Stomach (tissue), 4 donors: Measurements from ENCODE around the gene SCGB1C2.

Source experiments
- EP300 ChIP-seq: sonication (generic); formaldehyde crosslinking; IDR thresholded peaks from one replicate; pipeline ENCODE4 v1.6.1; 2017; ENCODE audit warnings: antibody characterized with exemption
- POLR2A ChIP-seq, 4 donors: fragments of 450-650 bp; IDR thresholded peaks; one replicate each; pipeline ENCODE4 v1.6.1; 2016; ENCODE audit warnings: antibody characterized with exemption in 4 of 4, control low read depth in 2 of 4, mild to moderate bottlenecking in 1 of 4, moderate library complexity in 1 of 4
- POLR2AphosphoS5 ChIP-seq, 3 donors: sonication (generic); formaldehyde crosslinking; IDR thresholded peaks; one replicate each; pipeline ENCODE4 v1.6.1; 2016; ENCODE audit warnings: antibody characterized with exemption in 3 of 3
- TF ChIP-seq, protein P1 (sequence below), 7 experiments: fragments of 450-650 bp in 4 of 7; fragments of 200-600 bp in 3 of 7; sonication (generic) in 3 of 7; IDR thresholded peaks; one replicate each; pipeline ENCODE4 v1.5.1; 2016 to 2019; ENCODE audit warnings: antibody characterized with exemption in 7 of 7, control low read depth in 2 of 7, mild to moderate bottlenecking in 1 of 7

DNA sequence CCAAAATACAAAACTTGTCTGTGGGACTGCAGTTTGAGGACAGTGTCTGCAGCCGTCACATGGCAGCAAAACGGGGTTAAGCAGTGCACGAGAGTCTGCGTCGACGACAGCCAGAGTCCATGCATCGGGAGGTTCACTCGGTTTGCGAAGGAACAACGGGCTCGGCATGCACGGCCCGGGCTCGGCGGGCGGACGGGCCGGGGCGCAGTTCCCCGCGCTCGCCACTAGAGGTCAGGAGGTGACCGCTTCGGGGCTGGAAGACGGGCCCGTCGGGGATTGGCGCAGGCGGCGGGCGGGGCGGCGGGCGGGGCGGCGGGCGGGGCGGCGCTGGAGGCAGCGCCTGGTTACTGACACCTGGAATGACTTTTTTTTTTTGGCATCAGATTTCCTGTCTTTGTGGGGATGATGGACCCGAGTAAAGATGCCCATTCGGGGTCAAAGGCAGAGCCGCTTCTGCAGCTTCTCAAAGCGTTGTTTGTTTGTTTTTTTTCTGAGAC lies 6.5 kb downstream of the SCGB1C2 start:
- no peak for TF ChIP-seq POLR2A (IDR thresholded peaks at IDR 0.05)
- TF ChIP-seq EP300 = no peak
- TF ChIP-seq, protein P1, sequence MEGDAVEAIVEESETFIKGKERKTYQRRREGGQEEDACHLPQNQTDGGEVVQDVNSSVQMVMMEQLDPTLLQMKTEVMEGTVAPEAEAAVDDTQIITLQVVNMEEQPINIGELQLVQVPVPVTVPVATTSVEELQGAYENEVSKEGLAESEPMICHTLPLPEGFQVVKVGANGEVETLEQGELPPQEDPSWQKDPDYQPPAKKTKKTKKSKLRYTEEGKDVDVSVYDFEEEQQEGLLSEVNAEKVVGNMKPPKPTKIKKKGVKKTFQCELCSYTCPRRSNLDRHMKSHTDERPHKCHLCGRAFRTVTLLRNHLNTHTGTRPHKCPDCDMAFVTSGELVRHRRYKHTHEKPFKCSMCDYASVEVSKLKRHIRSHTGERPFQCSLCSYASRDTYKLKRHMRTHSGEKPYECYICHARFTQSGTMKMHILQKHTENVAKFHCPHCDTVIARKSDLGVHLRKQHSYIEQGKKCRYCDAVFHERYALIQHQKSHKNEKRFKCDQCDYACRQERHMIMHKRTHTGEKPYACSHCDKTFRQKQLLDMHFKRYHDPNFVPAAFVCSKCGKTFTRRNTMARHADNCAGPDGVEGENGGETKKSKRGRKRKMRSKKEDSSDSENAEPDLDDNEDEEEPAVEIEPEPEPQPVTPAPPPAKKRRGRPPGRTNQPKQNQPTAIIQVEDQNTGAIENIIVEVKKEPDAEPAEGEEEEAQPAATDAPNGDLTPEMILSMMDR (IDR thresholded peaks at IDR 0.05) = peak in 5 of 7 experiments; percentile 84 to 99 (median 89)
- peak in 1 of 3 donors; percentile 62 for TF ChIP-seq POLR2AphosphoS5 (IDR thresholded peaks at IDR 0.05)
